GM23338 (cell line): ENCODE results near the gene SLC6A12. TPM values are rescaled to one million over a fixed set of nuclear protein-coding genes. Genes with fewer than 3 reads are reported as not detected.
A peak's percentile ranks its signal among the peaks of the same experiment; 100 is the strongest.

Source experiments
- ATAC-seq: fragments of 200-7000 bp; cut with Tn5 transposase; 3 replicates; pipeline ENCODE4 v1.9.1; 2020
- DNase-seq: peaks from one replicate; pipeline ENCODE4 v3.0.0-alpha.2; 2015; ENCODE audit warnings: low spot score
- H2AFZ ChIP-seq: fragments of 200-600 bp; sonication (generic); 2 replicates; pipeline ENCODE4 v1.8.0; 2016; ENCODE audit warnings: antibody characterized with exemption, mild to moderate bottlenecking, moderate library complexity
- H3F3A ChIP-seq: fragments of 200-600 bp; sonication (generic); replicated peaks from 2 replicates; pipeline ENCODE4 v1.8.0; 2017; ENCODE audit warnings: antibody characterized with exemption, mixed run types, low read depth
- H3K27ac ChIP-seq: fragments of 200-600 bp; sonication (generic); 2 replicates; pipeline ENCODE4 v1.6.1; 2016; ENCODE audit warnings: low read depth
- H3K27me3 ChIP-seq: fragments of 200-600 bp; sonication (generic); 2 replicates; pipeline ENCODE4 v1.8.0; 2016; ENCODE audit warnings: mild to moderate bottlenecking, mixed run types, moderate library complexity; ENCODE audit not compliant: insufficient read depth
- H3K36me3 ChIP-seq: fragments of 200-600 bp; sonication (generic); 2 replicates; pipeline ENCODE4 v1.8.0; 2016; ENCODE audit warnings: mild to moderate bottlenecking; ENCODE audit not compliant: insufficient read depth
- H3K4me1 ChIP-seq: fragments of 200-600 bp; sonication (generic); 2 replicates; pipeline ENCODE4 v1.8.0; 2016; ENCODE audit warnings: mild to moderate bottlenecking, moderate library complexity; ENCODE audit not compliant: insufficient read depth
- H3K4me2 ChIP-seq: fragments of 200-600 bp; sonication (generic); 2 replicates; pipeline ENCODE4 v1.7.1; 2017; ENCODE audit warnings: mixed run types
- H3K4me3 ChIP-seq: fragments of 200-600 bp; sonication (generic); 2 replicates; pipeline ENCODE4 v1.6.1; 2016; ENCODE audit warnings: mixed run types
- H3K79me2 ChIP-seq: fragments of 200-600 bp; sonication (generic); replicated peaks from 2 replicates; pipeline ENCODE4 v1.8.0; 2017; ENCODE audit warnings: mild to moderate bottlenecking; ENCODE audit not compliant: insufficient read depth
- H3K9me2 ChIP-seq: fragments of 200-600 bp; sonication (generic); 2 replicates; pipeline ENCODE4 v1.8.0; 2017; ENCODE audit not compliant: insufficient read depth
- H4K20me1 ChIP-seq: fragments of 200-600 bp; sonication (generic); replicated peaks from 2 replicates; pipeline ENCODE4 v1.8.0; 2017; ENCODE audit warnings: mild to moderate bottlenecking; ENCODE audit not compliant: insufficient read depth
- H3K27ac Mint-ChIP-seq: 2 replicates; pipeline ENCODE4 v1.8.0; 2020; ENCODE audit warnings: inconsistent platforms, mild to moderate bottlenecking, moderate library complexity, mixed read lengths
- H3K27me3 Mint-ChIP-seq: 3 replicates; pipeline ENCODE4 v1.8.0; 2022; ENCODE audit warnings: low read depth, mild to moderate bottlenecking, moderate library complexity, mixed read lengths, inconsistent platforms; ENCODE audit not compliant: insufficient read depth, poor library complexity
- H3K36me3 Mint-ChIP-seq: 3 replicates; pipeline ENCODE4 v1.8.0; 2021; ENCODE audit warnings: low read depth, mild to moderate bottlenecking, inconsistent platforms, moderate library complexity, mixed read lengths
- H3K4me1 Mint-ChIP-seq: 3 replicates; pipeline ENCODE4 v1.8.0; 2020; ENCODE audit warnings: mild to moderate bottlenecking, inconsistent platforms, mixed read lengths
- H3K4me3 Mint-ChIP-seq: 3 replicates; pipeline ENCODE4 v1.8.0; 2021; ENCODE audit warnings: moderate library complexity, mild to moderate bottlenecking, inconsistent platforms, mixed read lengths
- H3K9me3 Mint-ChIP-seq: 3 replicates; pipeline ENCODE4 v1.8.0; 2020; ENCODE audit warnings: moderate library complexity, mild to moderate bottlenecking, inconsistent platforms, mixed read lengths
- CREB1 ChIP-seq: fragments of 250-450 bp; sonication (Bioruptor Pico); IDR thresholded peaks from 2 replicates; pipeline ENCODE4 v1.5.0; 2020; ENCODE audit warnings: low read depth, mild to moderate bottlenecking, moderate library complexity
- CTCF ChIP-seq, 2 experiments: fragments of 200-600 bp in 1 of 2; sonication (generic) in 1 of 2; conservative IDR thresholded peaks; 2 replicates each; pipeline versions ENCODE4 v1.5.1 to v1.6.1; 2016 to 2017; ENCODE audit warnings: antibody characterized with exemption in 2 of 2, low read depth in 2 of 2, mild to moderate bottlenecking in 2 of 2, moderate library complexity in 1 of 2
- EZH2 ChIP-seq: fragments of 200-600 bp; sonication (generic); IDR thresholded peaks from one replicate; pipeline ENCODE4 v1.8.0; 2017; ENCODE audit warnings: antibody characterized with exemption, mild to moderate bottlenecking, low read depth; ENCODE audit not compliant: unreplicated experiment
- EZH2phosphoT487 ChIP-seq: fragments of 200-600 bp; sonication (generic); IDR thresholded peaks from one replicate; pipeline ENCODE4 v1.8.1; 2018; ENCODE audit warnings: antibody characterized with exemption; ENCODE audit not compliant: unreplicated experiment
- JUNB ChIP-seq: IDR thresholded peaks from one replicate; pipeline ENCODE4 v1.6.1; 2016; ENCODE audit warnings: antibody characterized with exemption; ENCODE audit not compliant: unreplicated experiment
- NANOG ChIP-seq: IDR thresholded peaks from 2 replicates; pipeline ENCODE4 v1.6.1; 2016; ENCODE audit warnings: antibody characterized with exemption, borderline replicate concordance
- POLR2AphosphoS5 ChIP-seq: IDR thresholded peaks from 2 replicates; pipeline ENCODE4 v1.6.1; 2016; ENCODE audit warnings: antibody characterized with exemption, low read depth
- REST ChIP-seq: IDR thresholded peaks from one replicate; pipeline ENCODE4 v1.6.1; 2018; ENCODE audit warnings: antibody characterized with exemption; ENCODE audit not compliant: unreplicated experiment
- STAT1 ChIP-seq: IDR thresholded peaks from one replicate; pipeline ENCODE4 v1.6.1; 2016; ENCODE audit warnings: antibody characterized with exemption; ENCODE audit not compliant: unreplicated experiment
- ZNF114 ChIP-seq: fragments of 250-450 bp; sonication (Bioruptor Pico); IDR thresholded peaks from 2 replicates; pipeline ENCODE4 v1.5.0; 2020; ENCODE audit warnings: mild to moderate bottlenecking, moderate library complexity
- ZNF331 ChIP-seq: fragments of 250-450 bp; sonication (Bioruptor Pico); IDR thresholded peaks from 2 replicates; pipeline ENCODE4 v1.5.0; 2020; ENCODE audit warnings: low read depth, mild to moderate bottlenecking, moderate library complexity
- ZNF462 ChIP-seq: fragments of 250-450 bp; sonication (Bioruptor Pico); IDR thresholded peaks from 2 replicates; pipeline ENCODE4 v1.5.0; 2020; ENCODE audit warnings: mild to moderate bottlenecking, moderate library complexity
- polyA plus RNA-seq: library from polyadenylated mRNA; unstranded; fragments of >200 nt; fragmentation: Nextera tagmentation; extraction: Ambion mirVana; gene quantifications from 2 replicates; pipeline ENCODE4 v1.2.1, GENCODE V29; 2016
- total RNA-seq: library from RNA; depleted of rRNA; stranded (reverse); fragments of >200 nt; shearing (Covaris generic); gene quantifications from 2 replicates; pipeline ENCODE4 v1.2.3, GENCODE V29; 2014
- TF ChIP-seq, protein P1 (sequence below): IDR thresholded peaks from 2 replicates; pipeline ENCODE4 v1.6.1; 2016; ENCODE audit warnings: antibody characterized with exemption

SLC6A12 gene
- total and polyA plus RNA-seq, 2 experiments from 2014 or later = 0.56 TPM; not detected in 1

DNA sequence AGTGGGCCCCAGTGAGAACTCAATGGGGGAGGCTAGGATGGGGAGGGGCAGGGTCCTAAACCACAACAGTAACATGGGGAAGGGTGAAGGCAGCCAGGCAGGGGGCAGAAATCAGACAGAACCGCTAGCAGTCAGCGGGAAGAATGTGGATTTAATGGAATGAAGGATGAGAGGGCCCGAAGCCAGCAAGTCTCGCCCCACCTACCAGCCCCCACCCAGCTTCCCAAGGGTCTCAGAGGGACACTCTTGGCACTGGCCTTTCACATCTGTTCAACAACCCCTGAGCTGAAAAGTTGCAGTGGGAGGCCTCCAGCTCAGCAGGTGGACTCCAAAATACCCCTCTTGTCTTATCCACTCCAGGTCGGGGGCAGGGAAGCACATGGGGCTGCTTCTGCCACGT is 6.5 kb upstream of the SLC6A12 start:
- Histone ChIP-seq H4K20me1 (no peaks in the 10 kb centered on the region), H3K79me2 (no peaks in the 10 kb centered on the region), H3K27ac (no peak overlapping the region), H3K4me1 (peaks cover 8% of the 10 kb centered on the region), H3K4me2 (peak overlapping the region; percentile 65; the same call in 1 of the 2 replicates), H2AFZ (peak overlapping the region; percentile 97), H3K27me3 (no peaks in the 10 kb centered on the region), H3K36me3 (no peaks in the 10 kb centered on the region), H3K4me3 (peak overlapping the region; percentile 44; the same call in 1 of the 2 replicates), H3K9me2 (no peaks in the 10 kb centered on the region), H3F3A (no peaks in the 10 kb centered on the region)
- ATAC-seq = no peak
- no peak for DNase-seq
- no peak for TF ChIP-seq EZH2
- TF ChIP-seq CTCF (conservative IDR thresholded peaks at IDR 0.05; ENCODE audit: low read depth in 2 of 2) = no peak
- no peak for TF ChIP-seq ZNF331 (CRISPR knock-in tag)
- no peak for TF ChIP-seq EZH2phosphoT487
- TF ChIP-seq POLR2AphosphoS5 = no peak
- TF ChIP-seq CREB1 (CRISPR knock-in tag) = no peak
- no peak for TF ChIP-seq JUNB
- TF ChIP-seq ZNF114 (CRISPR knock-in tag) = no peak
- no peak for TF ChIP-seq ZNF462 (CRISPR knock-in tag)
- TF ChIP-seq, protein P1, sequence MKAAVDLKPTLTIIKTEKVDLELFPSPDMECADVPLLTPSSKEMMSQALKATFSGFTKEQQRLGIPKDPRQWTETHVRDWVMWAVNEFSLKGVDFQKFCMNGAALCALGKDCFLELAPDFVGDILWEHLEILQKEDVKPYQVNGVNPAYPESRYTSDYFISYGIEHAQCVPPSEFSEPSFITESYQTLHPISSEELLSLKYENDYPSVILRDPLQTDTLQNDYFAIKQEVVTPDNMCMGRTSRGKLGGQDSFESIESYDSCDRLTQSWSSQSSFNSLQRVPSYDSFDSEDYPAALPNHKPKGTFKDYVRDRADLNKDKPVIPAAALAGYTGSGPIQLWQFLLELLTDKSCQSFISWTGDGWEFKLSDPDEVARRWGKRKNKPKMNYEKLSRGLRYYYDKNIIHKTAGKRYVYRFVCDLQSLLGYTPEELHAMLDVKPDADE = no peak
- TF ChIP-seq NANOG = no peak
- TF ChIP-seq STAT1 = no peak
- no peak for TF ChIP-seq REST
- no peak overlapping the region for H3K27ac Mint-ChIP-seq
- H3K27me3 Mint-ChIP-seq = peaks cover 15% of the 10 kb centered on the region
- no peaks in the 10 kb centered on the region for H3K9me3 Mint-ChIP-seq
- H3K4me3 Mint-ChIP-seq = no peak overlapping the region
- H3K4me1 Mint-ChIP-seq = peaks cover 10% of the 10 kb centered on the region
- no peaks in the 10 kb centered on the region; the same call in 2 of the 3 replicates for H3K36me3 Mint-ChIP-seq
